Heart left ventricle (tissue), 16 donors: Measurements from ENCODE around the gene CASP4. TPM values are rescaled to one million over a fixed set of nuclear protein-coding genes. Genes with fewer than 3 reads are reported as not detected.

Source experiments
- ATAC-seq, 4 donors: fragments of 200-7000 bp; cut with Tn5 transposase; one replicate each; pipeline ENCODE4 v1.9.1; 2020 to 2022; ENCODE audit warnings: moderate library complexity in 4 of 4, mild to moderate bottlenecking in 3 of 4, moderate number of reproducible peaks in 1 of 4
- DNase-seq, 5 donors: peaks; one replicate each; pipeline ENCODE4 v3.0.0-alpha.2; 2020
- H3K27ac ChIP-seq, 12 donors: fragments of 200-600 bp; sonication (generic) in 4 of 12; one replicate each; pipeline versions ENCODE4 v1.5.0 to v1.8.0; 2016 to 2022; ENCODE audit warnings: mild to moderate bottlenecking in 2 of 12
- H3K27me3 ChIP-seq, 9 donors: fragments of 200-600 bp; sonication (generic) in 2 of 9; one replicate each; pipeline versions ENCODE4 v1.5.1 to v1.8.0; 2016 to 2022; ENCODE audit warnings: mild to moderate bottlenecking in 3 of 9
- H3K36me3 ChIP-seq, 9 donors: fragments of 200-600 bp; sonication (generic) in 2 of 9; one replicate each; pipeline versions ENCODE4 v1.5.0 to v1.8.0; 2018 to 2022; ENCODE audit warnings: mild to moderate bottlenecking in 2 of 9
- H3K4me1 ChIP-seq, 12 donors: fragments of 200-600 bp; sonication (generic) in 4 of 12; one replicate each; pipeline versions ENCODE4 v1.5.0 to v1.8.0; 2016 to 2022; ENCODE audit warnings: mild to moderate bottlenecking in 3 of 12
- H3K4me3 ChIP-seq, 12 donors: fragments of 200-600 bp; sonication (generic) in 4 of 12; one replicate each; pipeline versions ENCODE4 v1.5.0 to v1.8.0; 2017 to 2022; ENCODE audit warnings: mild to moderate bottlenecking in 9 of 12, moderate library complexity in 4 of 12
- H3K9me3 ChIP-seq, 12 donors: fragments of 200-600 bp; sonication (generic) in 4 of 12; one replicate each; pipeline versions ENCODE4 v1.5.0 to v1.8.0; 2016 to 2022; ENCODE audit warnings: mild to moderate bottlenecking in 1 of 12
- CTCF ChIP-seq, 12 donors: fragments of 200-600 bp; sonication (generic) in 4 of 12; IDR thresholded peaks; one replicate each; pipeline versions ENCODE4 v1.5.0 to v1.8.0; 2018 to 2022; ENCODE audit warnings: antibody characterized with exemption in 12 of 12, mild to moderate bottlenecking in 5 of 12
- POLR2A ChIP-seq, 2 donors: fragments of 450-650 bp; IDR thresholded peaks; one replicate each; pipeline ENCODE4 v1.6.1; 2017; ENCODE audit warnings: antibody characterized with exemption in 2 of 2, mild to moderate bottlenecking in 2 of 2, moderate library complexity in 2 of 2
- WGBS, 4 donors: extraction: QIAGEN DNeasy Blood & Tissue Kit in 2 of 4; methylation state at CpG; one replicate each; pipeline versions ENCODE4 v1.1.5 to v1.1.7; 2013 to 2018; 5-methylcytosine and 5-hydroxymethylcytosine counted together
- intact Hi-C, 10 donors: fragments of 100-400 bp; cut with DNase I; formaldehyde crosslinking; loops; one replicate each; pipeline versions ENCODE4 v1.11.1 to v1.14.2; 2022
- polyA plus RNA-seq, 2 donors: library from polyadenylated mRNA; stranded (reverse); fragments of 200-250 nt; gene quantifications; one replicate each; pipeline ENCODE4 v1.2.3, GENCODE V29; 2013
- total RNA-seq, 9 donors: library from RNA; depleted of rRNA in 2 of 9; stranded (reverse); fragments of >200 nt in 2 of 9; fragmentation: NEBNext Ultra II Directional in 3 of 9; extraction: Animal tissue kit (Norgen Biotek cat#: 25700) in 3 of 9; gene quantifications; one replicate each; pipeline versions ENCODE4 v1.1.0 to v1.2.4, GENCODE V29; 2016 to 2023
- donor health status: ischemic (EF 13 %, LVEDD 7.1; RV severe dilation, severe dysfunction).
- donor health status: healthy with polysubstance abuse.
- donor health status: DM: no; HTN: yes; CAD: no.
- donor health status: DM: no; HTN: no; CAD: no.
- donor health status: ischemic (EF 25% LVEDD 6.9; RV normal size, moderate dysfunction).
- donor health status: ischemic (EF 25% LVEDD 5.7; RV mildly dilated, moderate dysfunction).
- donor health status: healthy.
- donor health status: DM: yes; HTN: yes; CAD: no.
- donor health status: ischemic (EF 35%, LVEDD 5.7; RV mildly dilated, moderate dysfunction).
- donor health status: nonischemic (EF 11% LVEDD 7.7; RV severe dilation, severe dysfunction).
- donor health status: DM: yes; HTN: yes; CAD: no.
- donor health status: PGD.
- donor health status: ischemic (EF 29% LVEDD 5.4; RV normal size, mild dysfunction).
- donor health status: nonischemic (EF 23%, LVEDD 6.1; RV moderate dilation, normal function).

Gene CASP4
- total and polyA plus RNA-seq, 11 donors, result 7.6 to 74.5 (median 11.2) TPM

GRCh38 chr11:104928811-104929210, 39.6 kb downstream of the CASP4 start:
- H3K9me3 ChIP-seq, result peaks cover 0 to 15% (median 0%) of the 10 kb centered on the region in 12 donors
- no peak for ATAC-seq
- no peak overlapping the region for H3K27ac ChIP-seq
- H3K36me3 ChIP-seq, result no peaks in the 10 kb centered on the region
- no peaks in the 10 kb centered on the region for H3K27me3 ChIP-seq
- DNase-seq, result no peak
- H3K4me3 ChIP-seq, result no peak overlapping the region
- no peaks in the 10 kb centered on the region for H3K4me1 ChIP-seq
- intact Hi-C loops, result no loop called here
- no peak for TF ChIP-seq POLR2A (IDR thresholded peaks at IDR 0.05)
- TF ChIP-seq CTCF (IDR thresholded peaks at IDR 0.05), result no peak

- Histone ChIP-seq H3K9me3 (peaks cover 0 to 15% (median 0%) of the 10 kb centered on the region in 12 donors), H3K36me3 (no peaks in the 10 kb centered on the region), H3K4me1 (no peaks in the 10 kb centered on the region), H3K4me3 (no peak overlapping the region), H3K27ac (no peak overlapping the region), H3K27me3 (no peaks in the 10 kb centered on the region)
- no peak for TF ChIP-seq POLR2A (IDR thresholded peaks at IDR 0.05)
- 78 to 95% (median 82%) methylated on average over 4 to 9 of the region's 9 CpGs for whole genome bisulfite sequencing, 4 donors
- intact Hi-C loops, result no loop called here
- ATAC-seq, result no peak
- DNase-seq, result no peak
These were observed 41.4 kb downstream of the CASP4 start for GRCh38 chr11:104926771-104927611.

- TF ChIP-seq POLR2A (IDR thresholded peaks at IDR 0.05) (no peak), CTCF (IDR thresholded peaks at IDR 0.05) (no peak)
- Histone ChIP-seq H3K4me3 (no peak overlapping the region), H3K36me3 (no peaks in the 10 kb centered on the region), H3K27ac (no peak overlapping the region), H3K27me3 (no peaks in the 10 kb centered on the region), H3K9me3 (peaks cover 0 to 15% (median 0%) of the 10 kb centered on the region in 12 donors), H3K4me1 (no peaks in the 10 kb centered on the region)
- ATAC-seq (no peak), DNase-seq (peak in 1 of 5 donors; percentile 40)
- intact Hi-C loops, result no loop called here
- 73 to 100% (median 96%) methylated on average over 4 to 6 of the region's 6 CpGs for WGBS, 4 donors
These were observed 42.5 kb downstream of the CASP4 start for GRCh38 chr11:104925850-104926249.

GRCh38 chr11:104918113-104918824, 50.1 kb downstream of the CASP4 start:
- Histone ChIP-seq H3K4me1 (peaks cover 0 to 29% (median 7%) of the 10 kb centered on the region in 12 donors), H3K9me3 (no peaks in the 10 kb centered on the region), H3K4me3 (peak overlapping the region in 11 of 12 donors; percentile 27 to 60 (median 48)), H3K27me3 (no peaks in the 10 kb centered on the region), H3K36me3 (no peaks in the 10 kb centered on the region), H3K27ac (peak overlapping the region in 11 of 12 donors; percentile 38 to 82 (median 63))
- 26 to 40% (median 32%) methylated on average over 6 of the region's 6 CpGs for WGBS, 4 donors
- no peak for TF ChIP-seq CTCF (IDR thresholded peaks at IDR 0.05)
- no peak for TF ChIP-seq POLR2A (IDR thresholded peaks at IDR 0.05)
- intact Hi-C loops, result no loop called here
- DNase-seq (no peak), ATAC-seq (peak in 2 of 4 donors; percentile 53 to 77)
